H9 (cell line): ENCODE results near the gene CFAP97D1. TPM values are rescaled to one million over a fixed set of nuclear protein-coding genes. Genes with fewer than 3 reads are reported as not detected.

Source experiments
- DNase-seq: peaks from one replicate; pipeline ENCODE4 v3.0.0-alpha.2; 2017
- H2AFZ ChIP-seq: one replicate; pipeline ENCODE4 v1.6.1; 2013; ENCODE audit warnings: mild to moderate bottlenecking, low read length, control low read depth, moderate library complexity
- H2AK5ac ChIP-seq: 2 replicates; pipeline ENCODE4 v1.6.1; 2013; ENCODE audit warnings: low read length, control low read depth, mixed read lengths; ENCODE audit not compliant: insufficient read length
- H2BK120ac ChIP-seq: one replicate; pipeline ENCODE4 v1.6.1; 2013; ENCODE audit warnings: low read depth, mild to moderate bottlenecking, low read length, control low read depth, inconsistent platforms; ENCODE audit not compliant: poor library complexity, severe bottlenecking
- H2BK12ac ChIP-seq: 2 replicates; pipeline ENCODE4 v1.6.1; 2013; ENCODE audit warnings: low read length, control low read depth, mixed read lengths, low read depth; ENCODE audit not compliant: insufficient read length
- H2BK15ac ChIP-seq: 2 replicates; pipeline ENCODE4 v1.6.1; 2013; ENCODE audit warnings: low read depth, low read length, control low read depth
- H2BK20ac ChIP-seq: one replicate; pipeline ENCODE4 v1.6.1; 2013; ENCODE audit warnings: low read depth, mild to moderate bottlenecking, low read length, control low read depth, inconsistent platforms; ENCODE audit not compliant: poor library complexity, severe bottlenecking
- H2BK5ac ChIP-seq: 2 replicates; pipeline ENCODE4 v1.6.1; 2013; ENCODE audit warnings: low read length, control low read depth, mixed read lengths; ENCODE audit not compliant: insufficient read length
- H3K14ac ChIP-seq: 2 replicates; pipeline ENCODE4 v1.6.1; 2013; ENCODE audit warnings: low read length, control low read depth; ENCODE audit not compliant: insufficient read depth
- H3K18ac ChIP-seq: 2 replicates; pipeline ENCODE4 v1.6.1; 2013; ENCODE audit warnings: low read depth, mild to moderate bottlenecking, mixed read lengths, low read length, control low read depth; ENCODE audit not compliant: insufficient read length
- H3K23ac ChIP-seq: 2 replicates; pipeline ENCODE4 v1.6.1; 2013; ENCODE audit warnings: low read length, control low read depth, mixed read lengths, low read depth; ENCODE audit not compliant: insufficient read length
- H3K23me2 ChIP-seq: 2 replicates; pipeline ENCODE4 v1.6.1; 2013; ENCODE audit warnings: low read depth, mild to moderate bottlenecking, mixed read lengths, low read length, control low read depth; ENCODE audit not compliant: insufficient read length, poor library complexity, severe bottlenecking
- H3K27ac ChIP-seq: 2 replicates; pipeline ENCODE4 v1.5.1; 2013; ENCODE audit warnings: low read length, control low read depth, mixed read lengths, low read depth; ENCODE audit not compliant: insufficient read length
- H3K27me3 ChIP-seq: 2 replicates; pipeline ENCODE4 v1.6.1; 2013; ENCODE audit warnings: low read length, control low read depth, inconsistent platforms; ENCODE audit not compliant: insufficient read depth
- H3K4ac ChIP-seq: 2 replicates; pipeline ENCODE4 v1.6.1; 2013; ENCODE audit warnings: low read depth, mild to moderate bottlenecking, control low read depth, inconsistent platforms, low read length, moderate library complexity
- H3K4me1 ChIP-seq: 2 replicates; pipeline ENCODE4 v1.6.1; 2013; ENCODE audit warnings: low read length, control low read depth, inconsistent platforms; ENCODE audit not compliant: insufficient read depth
- H3K4me2 ChIP-seq: 2 replicates; pipeline ENCODE4 v1.6.1; 2013; ENCODE audit warnings: low read length, control low read depth, mixed read lengths; ENCODE audit not compliant: insufficient read length, insufficient read depth
- H3K56ac ChIP-seq: 2 replicates; pipeline ENCODE4 v1.6.1; 2013; ENCODE audit warnings: low read depth, mild to moderate bottlenecking, mixed read lengths, low read length, control low read depth; ENCODE audit not compliant: insufficient read length
- H3K79me1 ChIP-seq: 2 replicates; pipeline ENCODE4 v1.6.1; 2013; ENCODE audit warnings: low read depth, mild to moderate bottlenecking, moderate library complexity, low read length, control low read depth, inconsistent platforms; ENCODE audit not compliant: insufficient read depth, poor library complexity, severe bottlenecking
- H3K79me2 ChIP-seq: 2 replicates; pipeline ENCODE4 v1.6.1; 2013; ENCODE audit warnings: low read length, control low read depth, inconsistent platforms; ENCODE audit not compliant: insufficient read depth
- H3K9ac ChIP-seq: 2 replicates; pipeline ENCODE4 v1.6.1; 2013; ENCODE audit warnings: low read length, control low read depth, mixed read lengths; ENCODE audit not compliant: insufficient read length; ENCODE audit errors: extremely low read depth
- H3K9me3 ChIP-seq: one replicate; pipeline ENCODE4 v1.6.1; 2013; ENCODE audit warnings: low read depth, low read length, inconsistent platforms; ENCODE audit not compliant: control insufficient read depth
- H3T11ph ChIP-seq: one replicate; pipeline ENCODE4 v1.6.1; 2013; ENCODE audit warnings: mild to moderate bottlenecking, low read length, control low read depth, inconsistent platforms
- H4K20me1 ChIP-seq: one replicate; pipeline ENCODE4 v1.6.1; 2013; ENCODE audit not compliant: control insufficient read depth, insufficient read length, insufficient read depth
- H4K5ac ChIP-seq: 2 replicates; pipeline ENCODE4 v1.6.1; 2013; ENCODE audit warnings: low read depth, mild to moderate bottlenecking, mixed read lengths, low read length, control low read depth; ENCODE audit not compliant: insufficient read length
- H4K8ac ChIP-seq: replicated peaks from 2 replicates; pipeline ENCODE4 v1.6.1; 2013; ENCODE audit warnings: low read length, control low read depth, mixed read lengths, low read depth; ENCODE audit not compliant: insufficient read length
- H4K91ac ChIP-seq: 2 replicates; pipeline ENCODE4 v1.6.1; 2013; ENCODE audit warnings: low read depth, mild to moderate bottlenecking, moderate library complexity, mixed read lengths, low read length, control low read depth; ENCODE audit not compliant: insufficient read length
- H3K27ac Mint-ChIP-seq, 3 experiments: 2 replicates in 2 of 3; 3 replicates in 1 of 3; pipeline ENCODE4 v1.8.0; 2020 to 2021; ENCODE audit warnings: mixed read lengths in 3 of 3, mild to moderate bottlenecking in 1 of 3, moderate library complexity in 1 of 3
- H3K27me3 Mint-ChIP-seq: 2 replicates; pipeline ENCODE4 v1.8.0; 2021; ENCODE audit warnings: low read depth, mild to moderate bottlenecking, moderate library complexity, mixed read lengths
- H3K36me3 Mint-ChIP-seq, 3 experiments: 2 replicates in 2 of 3; 3 replicates in 1 of 3; pipeline ENCODE4 v1.8.0; 2020 to 2021; ENCODE audit warnings: low read depth in 3 of 3, mixed read lengths in 3 of 3; ENCODE audit not compliant: insufficient read depth in 1 of 3
- H3K4me1 Mint-ChIP-seq, 2 experiments: 2 replicates each; pipeline ENCODE4 v1.8.0; 2020; ENCODE audit warnings: mixed read lengths in 2 of 2
- H3K4me3 Mint-ChIP-seq, 2 experiments: 2 replicates in 1 of 2; 3 replicates in 1 of 2; pipeline ENCODE4 v1.8.0; 2020 to 2021; ENCODE audit warnings: mild to moderate bottlenecking in 2 of 2, mixed read lengths in 2 of 2, moderate library complexity in 1 of 2
- H3K9me3 Mint-ChIP-seq, 2 experiments: 2 replicates in 1 of 2; 3 replicates in 1 of 2; pipeline ENCODE4 v1.8.0; 2020; ENCODE audit warnings: mild to moderate bottlenecking in 2 of 2, mixed read lengths in 2 of 2, moderate library complexity in 1 of 2
- WGBS: extraction: QIAGEN DNeasy Blood & Tissue Kit; methylation state at CpG from one replicate; pipeline ENCODE4 v1.1.7; 2013; ENCODE audit warnings: missing lambda C conversion rate, low lambda C conversion rate, mixed read lengths; ENCODE audit not compliant: insufficient read length; ENCODE audit errors: extremely low coverage; 5-methylcytosine and 5-hydroxymethylcytosine counted together
- total RNA-seq: library from RNA; stranded (reverse); gene quantifications from 2 replicates; pipeline ENCODE4 v1.2.1, GENCODE V29; 2021
- TF ChIP-seq, protein P1 (sequence below): fragments of 200-600 bp; sonication (generic); conservative IDR thresholded peaks from 3 replicates; pipeline ENCODE4 v1.8.0; 2021; ENCODE audit warnings: antibody characterized with exemption, mild to moderate bottlenecking

The CFAP97D1 gene
- total RNA-seq, 1 experiment from 2014 or later = not detected

DNA sequence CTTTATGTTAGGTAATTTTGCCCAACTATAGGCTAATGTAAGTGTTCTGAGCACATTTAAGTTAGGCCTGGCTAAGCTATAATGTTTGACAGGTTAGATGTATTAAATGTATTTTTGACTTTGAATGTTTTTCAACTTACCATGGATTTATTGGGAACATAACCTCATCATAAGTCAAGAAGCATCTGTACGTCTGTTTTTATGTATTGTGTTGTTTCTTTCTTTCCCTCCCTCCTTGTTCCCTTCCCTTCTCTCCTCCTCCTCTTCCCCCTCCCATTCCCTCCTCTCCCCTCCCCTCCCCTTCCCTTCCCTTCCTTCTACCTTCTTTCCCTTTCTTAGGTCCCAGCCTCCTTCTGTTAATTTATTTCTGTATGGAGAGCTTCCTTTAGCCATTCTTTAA lies 9.2 kb downstream of the CFAP97D1 start:
- WGBS = no CpG with 5 or more reads among the region's 1 CpG
- no peak for DNase-seq

More for the DNA sequence above, 9.2 kb downstream of the CFAP97D1 start:
- peaks cover 20% of the 10 kb centered on the region for H3K27me3 Mint-ChIP-seq
- no peak overlapping the region for H4K91ac ChIP-seq
- H3K4me1 Mint-ChIP-seq = peaks cover 9 to 10% of the 10 kb centered on the region in 2 experiments
- H2BK15ac ChIP-seq = no peak overlapping the region
- no peaks in the 10 kb centered on the region for H3K27me3 ChIP-seq
- no peak overlapping the region for H2AK5ac ChIP-seq
- no peak overlapping the region for H3K23ac ChIP-seq
- TF ChIP-seq, protein P1, sequence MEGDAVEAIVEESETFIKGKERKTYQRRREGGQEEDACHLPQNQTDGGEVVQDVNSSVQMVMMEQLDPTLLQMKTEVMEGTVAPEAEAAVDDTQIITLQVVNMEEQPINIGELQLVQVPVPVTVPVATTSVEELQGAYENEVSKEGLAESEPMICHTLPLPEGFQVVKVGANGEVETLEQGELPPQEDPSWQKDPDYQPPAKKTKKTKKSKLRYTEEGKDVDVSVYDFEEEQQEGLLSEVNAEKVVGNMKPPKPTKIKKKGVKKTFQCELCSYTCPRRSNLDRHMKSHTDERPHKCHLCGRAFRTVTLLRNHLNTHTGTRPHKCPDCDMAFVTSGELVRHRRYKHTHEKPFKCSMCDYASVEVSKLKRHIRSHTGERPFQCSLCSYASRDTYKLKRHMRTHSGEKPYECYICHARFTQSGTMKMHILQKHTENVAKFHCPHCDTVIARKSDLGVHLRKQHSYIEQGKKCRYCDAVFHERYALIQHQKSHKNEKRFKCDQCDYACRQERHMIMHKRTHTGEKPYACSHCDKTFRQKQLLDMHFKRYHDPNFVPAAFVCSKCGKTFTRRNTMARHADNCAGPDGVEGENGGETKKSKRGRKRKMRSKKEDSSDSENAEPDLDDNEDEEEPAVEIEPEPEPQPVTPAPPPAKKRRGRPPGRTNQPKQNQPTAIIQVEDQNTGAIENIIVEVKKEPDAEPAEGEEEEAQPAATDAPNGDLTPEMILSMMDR = no peak
- H3K56ac ChIP-seq = no peak overlapping the region
- peaks cover 0 to 8% of the 10 kb centered on the region in 2 experiments; a peak in 3 of 5 replicates for H3K9me3 Mint-ChIP-seq
- no peak overlapping the region for H3K4me2 ChIP-seq
- H4K20me1 ChIP-seq = no peaks in the 10 kb centered on the region
- H3T11ph ChIP-seq = no peak overlapping the region
- no peak overlapping the region for H3K18ac ChIP-seq
- no peaks in the 10 kb centered on the region for H3K23me2 ChIP-seq
- H3K79me1 ChIP-seq = no peaks in the 10 kb centered on the region
- H3K4ac ChIP-seq = no peak overlapping the region
- H3K27ac ChIP-seq = no peak overlapping the region
- no peak overlapping the region for H2BK5ac ChIP-seq
- no peak overlapping the region for H4K5ac ChIP-seq
- H2BK20ac ChIP-seq = no peak overlapping the region
- no peaks in the 10 kb centered on the region; a peak in 1 of 7 replicates for H3K36me3 Mint-ChIP-seq
- H4K8ac ChIP-seq = no peak overlapping the region
- H3K9ac ChIP-seq = no peak overlapping the region
- H3K79me2 ChIP-seq = no peaks in the 10 kb centered on the region
- no peaks in the 10 kb centered on the region for H3K9me3 ChIP-seq
- H3K4me3 Mint-ChIP-seq = no peak overlapping the region
- no peak overlapping the region for H2AFZ ChIP-seq
- no peak overlapping the region for H2BK12ac ChIP-seq
- H2BK120ac ChIP-seq = no peak overlapping the region
- H3K14ac ChIP-seq = no peak overlapping the region
- peaks cover 2% of the 10 kb centered on the region; the same call in 1 of the 2 replicates for H3K4me1 ChIP-seq
- H3K27ac Mint-ChIP-seq = no peak overlapping the region
